ENCODE results near the gene VPS8. TPM values are rescaled to one million over a fixed set of nuclear protein-coding genes. Genes with fewer than 3 reads are reported as not detected.

The VPS8 gene
- total RNA-seq, 2 donors from 2014 or later: 40.1 to 78.0 TPM

GRCh38 chr3:185063431-185063830 lies 251.5 kb downstream of the VPS8 start:
- no peak for ATAC-seq (ENCODE audit: insufficient number of reproducible peaks, low FRiP score, low read depth)
- no peak for TF ChIP-seq CTCF (IDR thresholded peaks at IDR 0.05)

GRCh38 chr3:185065059-185065458 lies 253.1 kb downstream of the VPS8 start:
- no peaks in the 10 kb centered on the region for H3K36me3 ChIP-seq
- H3K9me3 ChIP-seq: no peaks in the 10 kb centered on the region
- no peaks in the 10 kb centered on the region for H3K4me1 ChIP-seq (ENCODE audit: control insufficient read depth in 1 of 2, low read depth in 2 of 2)
- no peak for ATAC-seq (ENCODE audit: insufficient number of reproducible peaks, low FRiP score, low read depth)
- no peak overlapping the region for H3K4me3 ChIP-seq
- no peak overlapping the region for H3K27ac ChIP-seq
- TF ChIP-seq CTCF (IDR thresholded peaks at IDR 0.05): no peak
- DNase-seq (ENCODE audit: low spot score): no peak
- H3K27me3 ChIP-seq (replicated peaks; ENCODE audit: insufficient read depth): no peaks in the 10 kb centered on the region

More at GRCh38 chr3:185063431-185063830, 251.5 kb downstream of the VPS8 start:
- Histone ChIP-seq H3K36me3 (no peaks in the 10 kb centered on the region), H3K4me1 (ENCODE audit: control insufficient read depth in 1 of 2, low read depth in 2 of 2) (no peaks in the 10 kb centered on the region), H3K27ac (no peak overlapping the region), H3K27me3 (replicated peaks; ENCODE audit: insufficient read depth) (no peaks in the 10 kb centered on the region), H3K9me3 (no peaks in the 10 kb centered on the region), H3K4me3 (no peak overlapping the region)
- no peak for DNase-seq (ENCODE audit: low spot score)

- no peaks in the 10 kb centered on the region for H3K36me3 ChIP-seq
- no peaks in the 10 kb centered on the region for H3K4me1 ChIP-seq (ENCODE audit: control insufficient read depth in 1 of 2, low read depth in 2 of 2)
- H3K4me3 ChIP-seq: no peak overlapping the region
- no peaks in the 10 kb centered on the region for H3K27me3 ChIP-seq (replicated peaks; ENCODE audit: insufficient read depth)
- TF ChIP-seq CTCF (IDR thresholded peaks at IDR 0.05): no peak
- H3K9me3 ChIP-seq: no peaks in the 10 kb centered on the region
- H3K27ac ChIP-seq: no peak overlapping the region
- DNase-seq (ENCODE audit: low spot score) (no peak), ATAC-seq (ENCODE audit: insufficient number of reproducible peaks, low FRiP score, low read depth) (no peak)
Measured at GRCh38 chr3:185066251-185066650, 254.3 kb downstream of the VPS8 start.

- no peak for DNase-seq (ENCODE audit: low spot score)
- Histone ChIP-seq H3K4me3 (no peak overlapping the region), H3K27me3 (replicated peaks; ENCODE audit: insufficient read depth) (no peaks in the 10 kb centered on the region), H3K9me3 (no peaks in the 10 kb centered on the region), H3K4me1 (ENCODE audit: control insufficient read depth in 1 of 2, low read depth in 2 of 2) (no peaks in the 10 kb centered on the region), H3K36me3 (no peaks in the 10 kb centered on the region), H3K27ac (no peak overlapping the region)
- no peak for ATAC-seq (ENCODE audit: insufficient number of reproducible peaks, low FRiP score, low read depth)
- TF ChIP-seq CTCF (IDR thresholded peaks at IDR 0.05): no peak
Measured at GRCh38 chr3:185067173-185067572, 255.2 kb downstream of the VPS8 start.

GRCh38 chr3:185069037-185070030 lies 257.4 kb downstream of the VPS8 start:
- H3K9me3 ChIP-seq: no peaks in the 10 kb centered on the region
- H3K4me3 ChIP-seq: no peak overlapping the region
- TF ChIP-seq CTCF (IDR thresholded peaks at IDR 0.05): no peak
- H3K27ac ChIP-seq: no peak overlapping the region
- no peaks in the 10 kb centered on the region for H3K4me1 ChIP-seq (ENCODE audit: control insufficient read depth in 1 of 2, low read depth in 2 of 2)
- no peak for ATAC-seq (ENCODE audit: insufficient number of reproducible peaks, low FRiP score, low read depth)
- no peaks in the 10 kb centered on the region for H3K36me3 ChIP-seq
- no peaks in the 10 kb centered on the region for H3K27me3 ChIP-seq (replicated peaks; ENCODE audit: insufficient read depth)
- no peak for DNase-seq (ENCODE audit: low spot score)

All from thoracic aorta (tissue), 2 donors.